GM12873 (cell line): ENCODE measurements around the gene CDR2.

Experiments used
- CTCF ChIP-seq: IDR thresholded peaks from 2 replicates; pipeline ENCODE4 v1.5.1; 2012; ENCODE audit warnings: low read depth, mild to moderate bottlenecking, moderate library complexity, low read length, control low read depth; ENCODE audit not compliant: insufficient read depth; ENCODE audit errors: missing control alignments

The CDR2 gene

GRCh38 chr16:22374311-22375116 lies at the start of gene CDR2:
CDR2 (minus strand) TSS chr16:22374619; CDS start chr16:22374309, 310 bp downstream.
- no peak for TF ChIP-seq CTCF

- no peak for TF ChIP-seq CTCF
Measured at GRCh38 chr16:22423716-22424115, 49.3 kb upstream of the CDR2 start.

GRCh38 chr16:22421136-22421535 lies 46.7 kb upstream of the CDR2 start:
- no peak for TF ChIP-seq CTCF

GRCh38 chr16:22420606-22421135 lies 46.3 kb upstream of the CDR2 start:
- no peak for TF ChIP-seq CTCF

GRCh38 chr16:22419908-22420307 lies 45.5 kb upstream of the CDR2 start:
- no peak for TF ChIP-seq CTCF

- no peak for TF ChIP-seq CTCF
Measured at GRCh38 chr16:22418826-22419225, 44.4 kb upstream of the CDR2 start.

GRCh38 chr16:22417019-22417418 lies 42.6 kb upstream of the CDR2 start:
- TF ChIP-seq CTCF = no peak
